Stimulated activated CD8-positive, alpha-beta memory T cell treated with anti-CD3 and anti-CD28 coated beads, Interleukin-12 subunit alpha, Interleukin-12 subunit beta, amount 100 ng/mL, for 24 hours (primary cell): Measurements from ENCODE around the gene HHATL.

Experiments used
- DNase-seq: peaks from one replicate; pipeline ENCODE4 v3.0.0-alpha.2; 2020; ENCODE audit errors: extremely low read depth

HHATL gene

GRCh38 chr3:42684632-42685362, 17.8 kb downstream of the HHATL start:
- no peak for DNase-seq

- peak; percentile 20 for DNase-seq
Observed at GRCh38 chr3:42683875-42684598, 18.6 kb downstream of the HHATL start.

GRCh38 chr3:42682301-42683070, 20.1 kb downstream of the HHATL start:
- no peak for DNase-seq

DNA sequence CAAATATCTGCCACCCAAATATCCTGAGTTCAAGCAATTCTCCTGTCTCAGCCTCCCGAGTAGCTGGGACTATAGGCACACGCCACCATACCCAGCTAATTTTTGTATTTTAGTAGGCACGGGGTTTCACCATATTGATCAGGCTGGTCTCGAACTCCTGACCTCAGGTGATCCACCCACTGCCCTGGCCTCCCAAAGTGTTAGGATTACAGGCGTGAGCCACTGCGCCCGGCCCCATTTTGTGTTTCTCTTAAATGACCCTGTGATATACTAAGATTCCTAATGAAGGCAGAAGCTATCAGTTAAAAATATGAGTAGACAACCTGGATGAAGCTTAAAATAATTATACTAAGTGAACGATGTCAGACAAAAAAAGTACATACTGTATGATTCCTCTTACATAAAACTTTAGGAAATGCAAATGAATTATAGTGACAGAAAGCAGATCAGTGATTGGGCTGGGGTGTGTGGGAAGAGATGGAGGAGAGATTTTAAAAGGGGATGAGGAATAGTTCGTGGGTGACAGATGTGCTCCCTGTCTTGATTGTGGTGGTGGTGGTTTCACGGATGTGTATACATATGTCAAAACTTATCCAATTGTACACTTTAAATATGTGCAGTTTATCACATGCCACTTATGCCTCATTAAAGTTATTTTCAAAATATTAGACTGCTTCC, 21.1 kb downstream of the HHATL start:
- no peak for DNase-seq

DNA sequence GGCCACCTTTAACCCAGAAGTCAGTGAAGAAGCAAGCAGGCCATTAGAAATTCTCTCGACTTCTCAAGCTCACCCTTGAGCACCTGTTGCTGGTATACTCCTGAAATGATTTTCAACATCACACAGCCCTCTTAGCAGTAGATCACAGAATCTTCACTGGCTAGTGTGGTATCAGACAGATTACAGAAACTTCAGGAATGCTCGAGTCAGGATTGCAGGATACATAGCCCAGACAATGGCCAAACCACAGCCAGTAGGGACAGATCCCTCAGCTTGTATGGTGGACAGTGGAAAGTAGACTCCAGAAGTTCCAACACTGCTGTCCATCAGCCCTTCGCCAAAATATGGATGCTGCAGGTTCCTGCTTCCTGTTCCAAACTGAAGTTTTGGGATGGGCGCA, 21.8 kb downstream of the HHATL start:
- no peak for DNase-seq

DNA sequence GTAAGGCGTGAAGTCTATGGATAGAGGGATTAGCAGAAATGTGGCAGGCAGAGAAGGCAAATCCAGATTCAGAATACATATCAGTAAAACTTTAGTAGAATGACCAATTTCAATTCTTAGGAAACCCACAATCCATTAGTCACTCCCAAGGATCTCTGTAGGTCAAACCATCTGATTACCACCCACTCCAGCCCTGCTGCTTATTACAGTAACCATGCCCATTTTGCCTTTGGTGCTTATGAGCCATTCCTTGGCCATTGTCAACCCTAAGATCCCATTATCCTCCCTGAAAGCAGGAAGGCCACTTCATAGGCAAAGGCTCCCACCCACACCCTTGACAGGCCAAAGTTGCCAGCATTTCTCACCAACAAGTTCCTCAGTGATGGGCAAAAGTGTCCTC, 22.3 kb downstream of the HHATL start:
- DNase-seq = no peak

DNA sequence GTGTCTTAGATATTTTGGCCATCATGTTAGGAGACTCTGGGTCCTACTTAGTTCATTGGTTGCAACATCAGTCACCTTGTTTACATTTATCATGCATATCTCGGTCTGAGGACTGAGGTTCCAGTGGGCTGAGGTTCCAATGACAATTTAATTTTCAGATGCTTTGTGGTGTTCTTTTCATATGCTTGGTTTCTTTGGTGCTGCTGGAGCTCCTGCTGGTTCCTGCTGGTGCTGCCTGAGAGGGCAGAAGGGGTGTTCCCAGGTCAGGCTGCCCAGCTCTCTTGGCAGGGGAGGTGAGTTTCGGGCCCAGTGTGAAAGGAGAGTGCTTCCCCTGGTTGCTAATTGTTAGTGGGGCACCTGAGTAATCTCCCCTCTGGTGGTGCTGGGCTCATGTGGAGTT, 24.2 kb downstream of the HHATL start:
- DNase-seq = no peak

DNA sequence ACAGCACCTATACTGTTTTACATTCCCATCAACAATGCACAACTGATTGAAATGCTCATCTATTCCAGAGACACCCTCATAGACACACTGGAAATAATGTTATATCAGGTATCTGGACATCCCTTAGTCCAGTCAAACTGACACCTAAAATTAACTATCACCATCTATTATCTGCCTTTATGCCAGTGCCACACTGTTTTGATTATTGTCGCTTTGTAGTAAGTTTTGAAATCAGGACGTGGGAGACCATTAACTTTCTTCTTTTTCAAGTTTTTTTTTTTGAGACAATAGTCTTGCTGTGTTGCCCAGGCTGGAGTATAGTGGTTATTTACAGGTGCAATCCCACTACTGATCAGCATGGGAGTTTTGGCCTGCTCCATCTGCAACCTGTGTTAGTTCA, 26.7 kb downstream of the HHATL start:
- no peak for DNase-seq

DNA sequence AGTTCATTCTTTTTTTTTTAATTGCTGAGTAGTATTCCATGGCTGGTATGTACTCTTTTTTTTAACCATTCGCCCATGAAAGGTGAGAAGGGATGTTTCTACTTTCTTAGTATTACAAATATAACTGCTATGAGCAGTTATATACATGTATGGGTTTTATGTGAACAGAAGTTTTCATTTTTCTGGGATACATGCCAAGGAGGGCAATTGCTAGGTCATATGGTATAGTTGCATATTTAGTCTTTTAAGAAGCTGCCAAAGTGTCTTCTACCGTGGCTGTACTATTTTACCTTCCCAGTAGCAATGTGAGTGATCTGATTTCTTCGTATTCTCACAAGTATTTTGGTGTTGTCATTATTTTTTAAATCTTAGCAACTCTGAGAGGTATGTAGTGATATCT, 28.5 kb downstream of the HHATL start:
- no peak for DNase-seq

GRCh38 chr3:42673082-42673481, 29.5 kb downstream of the HHATL start:
- no peak for DNase-seq

- DNase-seq = no peak
Observed at GRCh38 chr3:42672515-42672914, 30.1 kb downstream of the HHATL start.

DNA sequence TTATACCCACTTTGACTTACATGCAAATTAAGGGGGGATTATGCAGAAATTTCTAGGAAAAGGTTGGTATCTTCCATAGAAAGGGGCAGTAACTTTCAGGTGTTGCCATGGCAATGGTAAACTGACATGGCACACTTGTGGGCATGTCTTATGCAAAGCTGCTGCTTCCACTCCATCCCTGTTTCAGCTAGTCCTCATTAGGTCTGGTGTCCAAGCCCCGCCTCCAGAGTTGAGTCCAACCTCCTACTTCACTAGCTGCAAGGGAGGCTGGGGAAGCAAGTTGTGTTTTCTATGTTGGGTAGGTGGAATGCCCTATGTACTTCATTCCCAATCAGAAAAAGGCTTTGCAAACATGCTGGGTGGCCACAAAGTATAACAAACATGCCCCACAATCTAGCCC, 31.9 kb downstream of the HHATL start:
- DNase-seq = no peak

GRCh38 chr3:42670051-42670576, 32.5 kb downstream of the HHATL start:
- DNase-seq = no peak

- no peak for DNase-seq
Observed at GRCh38 chr3:42668793-42669217, 33.8 kb downstream of the HHATL start.

DNA sequence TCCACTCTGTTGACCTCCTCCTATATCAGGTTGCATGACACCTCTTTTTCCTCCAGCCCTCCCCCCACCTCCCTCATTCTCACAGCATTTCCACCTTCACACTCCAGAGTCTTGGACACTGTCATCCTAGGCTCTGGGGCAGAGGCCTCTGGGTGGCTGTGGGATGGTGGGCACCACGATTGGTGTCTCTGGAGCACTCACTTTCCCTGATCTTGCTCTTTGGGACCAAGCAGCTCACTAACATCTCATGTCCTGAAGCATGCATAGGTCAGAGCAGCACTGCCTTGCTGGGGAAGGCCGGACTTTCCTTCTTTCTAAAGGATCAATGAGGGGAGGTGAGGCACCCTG, 34.2 kb downstream of the HHATL start:
- no peak for DNase-seq

GRCh38 chr3:42667523-42668412, 34.8 kb downstream of the HHATL start:
- no peak for DNase-seq

- no peak for DNase-seq
Observed at GRCh38 chr3:42667096-42667522, 35.5 kb downstream of the HHATL start.

DNA sequence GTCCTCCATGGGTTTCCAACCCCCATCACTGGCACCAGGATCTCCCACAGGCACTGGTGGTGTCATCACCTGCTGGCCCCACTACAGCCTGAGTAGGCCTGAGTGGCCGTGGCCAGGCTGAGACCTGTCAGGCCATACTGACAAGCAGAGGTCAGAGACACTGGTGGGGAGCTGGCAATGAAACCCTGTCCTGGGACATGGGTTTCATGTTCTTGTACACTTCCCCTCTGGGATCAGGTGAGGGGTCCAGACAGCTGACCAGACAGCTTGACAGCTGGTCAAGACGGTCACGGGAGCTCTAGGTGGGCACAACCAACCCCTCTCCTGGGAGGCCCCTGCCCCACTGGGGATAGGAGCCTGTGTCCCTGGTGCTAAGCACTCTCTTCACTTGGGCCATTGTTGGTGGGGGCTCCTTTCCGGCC, 36.0 kb downstream of the HHATL start:
- no peak for DNase-seq

DNA sequence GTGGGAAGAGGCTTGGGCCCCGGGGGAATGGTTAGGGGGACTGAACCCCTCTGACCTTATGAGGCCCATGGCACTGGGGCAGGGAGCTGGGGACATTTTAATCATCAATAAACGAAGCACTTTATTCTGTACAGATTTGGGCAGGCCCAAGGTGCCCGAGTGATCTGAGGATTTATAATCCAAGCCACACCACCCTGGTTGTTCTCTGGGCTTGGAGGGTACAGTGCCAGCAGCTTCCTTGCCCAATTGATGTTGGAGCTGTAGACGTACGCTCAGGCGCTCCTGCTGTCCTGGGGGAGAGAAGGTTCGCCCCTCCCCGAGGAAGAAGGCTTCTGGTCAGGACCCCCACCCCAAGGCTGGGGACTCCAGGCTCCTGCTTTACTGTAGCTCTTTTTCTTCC, 36.6 kb downstream of the HHATL start:
- no peak for DNase-seq

GRCh38 chr3:42665050-42665878, 37.3 kb downstream of the HHATL start:
- DNase-seq = no peak
